IPS-15b (cell line): ENCODE results near the gene SV2B.

Source experiments
- H3K27me3 ChIP-seq: one replicate; pipeline ENCODE4 v1.6.1; 2013; ENCODE audit warnings: low read length; ENCODE audit not compliant: control insufficient read depth, insufficient read depth
- H3K36me3 ChIP-seq: one replicate; pipeline ENCODE4 v1.6.1; 2013; ENCODE audit warnings: low read length; ENCODE audit not compliant: control insufficient read depth, insufficient read depth
- H3K4me1 ChIP-seq: one replicate; pipeline ENCODE4 v1.6.1; 2013; ENCODE audit warnings: mild to moderate bottlenecking, low read length; ENCODE audit not compliant: control insufficient read depth, insufficient read depth
- H3K4me3 ChIP-seq: one replicate; pipeline ENCODE4 v1.5.1; 2013; ENCODE audit warnings: low read depth, low read length
- H3K9ac ChIP-seq: one replicate; pipeline ENCODE4 v1.6.1; 2013; ENCODE audit warnings: low read depth, mild to moderate bottlenecking, low read length
- H3K9me3 ChIP-seq: one replicate; pipeline ENCODE4 v1.6.1; 2013; ENCODE audit warnings: mild to moderate bottlenecking, low read length; ENCODE audit not compliant: control insufficient read depth, insufficient read depth

The SV2B gene

DNA sequence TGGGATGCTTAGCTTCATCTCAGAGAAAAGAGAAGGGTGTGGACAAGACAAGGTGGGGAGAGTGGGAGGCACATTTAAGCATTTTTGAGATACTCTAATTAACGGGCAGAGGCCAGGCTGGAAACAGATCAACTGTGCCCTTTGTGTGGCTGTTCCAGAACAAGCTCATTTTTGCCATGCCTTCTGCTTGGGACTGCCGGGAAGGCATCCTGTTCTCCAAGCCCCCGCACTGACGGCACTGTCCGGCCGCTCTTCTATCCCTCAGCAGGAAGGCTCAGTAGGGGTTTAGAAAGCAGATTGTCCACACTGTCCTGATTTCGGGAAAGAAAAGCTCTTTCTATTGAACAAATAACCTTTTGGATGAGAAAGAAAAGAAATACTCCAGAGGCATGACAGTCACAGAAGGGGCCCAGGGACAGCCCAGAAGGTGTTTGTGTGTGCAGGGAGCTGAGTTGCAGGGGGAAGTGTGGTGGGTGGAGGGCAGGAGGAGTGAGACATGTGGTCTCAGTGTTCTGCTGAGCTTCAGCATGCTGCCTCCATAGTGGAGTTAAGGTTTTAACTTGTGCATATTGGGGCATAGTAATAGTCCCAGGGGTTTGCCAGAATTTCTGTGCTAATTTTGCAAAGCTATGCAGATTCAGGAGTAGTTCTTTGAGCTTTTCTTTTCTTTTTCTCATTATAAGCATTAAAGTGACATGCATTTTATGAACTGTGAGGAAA, 27.3 kb downstream of the SV2B start:
- Histone ChIP-seq H3K9ac (no peak overlapping the region), H3K4me1 (peaks cover 5% of the 10 kb centered on the region), H3K27me3 (no peaks in the 10 kb centered on the region), H3K4me3 (no peak overlapping the region), H3K9me3 (no peaks in the 10 kb centered on the region), H3K36me3 (no peaks in the 10 kb centered on the region)

DNA sequence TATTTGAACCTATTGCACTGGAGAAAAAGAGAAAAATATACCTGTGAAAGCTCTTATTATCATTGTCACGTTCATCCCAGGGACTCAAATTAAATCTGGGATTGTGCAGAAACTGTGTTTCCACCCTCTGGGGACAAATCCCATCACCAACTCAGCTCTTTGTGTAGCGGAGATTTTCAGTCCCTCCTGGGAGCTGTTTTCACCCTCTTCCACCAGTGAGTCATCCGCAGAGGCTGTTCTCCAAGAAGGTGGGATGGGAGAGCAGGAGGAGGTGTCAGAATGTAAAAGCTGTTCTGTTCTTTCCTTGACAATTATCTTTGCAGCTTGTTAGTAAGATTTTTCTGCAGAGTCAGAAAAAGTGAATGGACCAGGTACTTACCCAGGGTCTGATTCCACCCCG, 28.0 kb downstream of the SV2B start:
- no peaks in the 10 kb centered on the region for H3K27me3 ChIP-seq
- peaks cover 5% of the 10 kb centered on the region for H3K4me1 ChIP-seq
- no peak overlapping the region for H3K4me3 ChIP-seq
- H3K9ac ChIP-seq: no peak overlapping the region
- H3K36me3 ChIP-seq: no peaks in the 10 kb centered on the region
- H3K9me3 ChIP-seq: no peaks in the 10 kb centered on the region

DNA sequence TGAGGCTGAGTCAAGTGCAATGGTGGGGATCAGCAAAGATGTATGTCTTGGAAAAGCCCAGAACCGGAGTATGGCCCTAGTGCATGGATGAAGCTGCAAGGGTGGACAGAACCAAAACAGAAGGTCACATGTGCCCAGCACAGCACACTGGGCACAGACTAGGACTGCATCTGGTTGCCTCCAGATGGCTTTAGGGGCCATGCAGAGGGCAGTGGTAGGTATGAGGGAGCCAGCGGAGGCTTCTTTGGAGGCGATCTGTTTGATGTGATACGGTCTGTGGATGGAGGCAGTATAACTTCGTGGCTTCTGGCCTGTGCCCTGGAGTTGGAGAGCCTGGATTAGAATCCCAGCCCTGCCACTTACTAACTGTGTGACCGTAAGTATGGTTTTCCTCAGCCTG, 29.4 kb downstream of the SV2B start:
- H3K36me3 ChIP-seq: no peaks in the 10 kb centered on the region
- H3K9me3 ChIP-seq: no peaks in the 10 kb centered on the region
- peaks cover 5% of the 10 kb centered on the region for H3K4me1 ChIP-seq
- no peaks in the 10 kb centered on the region for H3K27me3 ChIP-seq
- no peak overlapping the region for H3K9ac ChIP-seq
- no peak overlapping the region for H3K4me3 ChIP-seq

DNA sequence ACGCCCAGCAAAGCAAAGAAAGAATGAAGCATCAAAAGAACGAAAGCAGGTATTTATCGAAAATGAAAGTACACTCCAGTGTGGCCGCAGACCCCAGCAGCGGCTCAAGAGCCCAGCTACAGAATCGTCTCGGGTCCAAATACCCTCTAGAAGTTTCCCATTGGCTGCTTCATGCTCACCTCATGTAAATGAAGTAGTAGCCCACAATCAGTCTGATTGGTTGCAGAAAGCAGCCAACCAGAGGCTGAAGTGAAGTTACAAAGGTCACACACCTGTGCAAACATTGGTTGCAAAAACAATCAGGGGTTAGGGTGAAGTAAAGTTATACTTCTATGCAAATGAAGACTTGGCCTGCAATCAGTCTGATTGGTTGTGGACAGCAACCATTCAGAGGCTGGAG, 32.0 kb downstream of the SV2B start:
- Histone ChIP-seq H3K9me3 (no peaks in the 10 kb centered on the region), H3K9ac (no peak overlapping the region), H3K36me3 (no peaks in the 10 kb centered on the region), H3K4me1 (peaks cover 5% of the 10 kb centered on the region), H3K27me3 (no peaks in the 10 kb centered on the region), H3K4me3 (no peak overlapping the region)

DNA sequence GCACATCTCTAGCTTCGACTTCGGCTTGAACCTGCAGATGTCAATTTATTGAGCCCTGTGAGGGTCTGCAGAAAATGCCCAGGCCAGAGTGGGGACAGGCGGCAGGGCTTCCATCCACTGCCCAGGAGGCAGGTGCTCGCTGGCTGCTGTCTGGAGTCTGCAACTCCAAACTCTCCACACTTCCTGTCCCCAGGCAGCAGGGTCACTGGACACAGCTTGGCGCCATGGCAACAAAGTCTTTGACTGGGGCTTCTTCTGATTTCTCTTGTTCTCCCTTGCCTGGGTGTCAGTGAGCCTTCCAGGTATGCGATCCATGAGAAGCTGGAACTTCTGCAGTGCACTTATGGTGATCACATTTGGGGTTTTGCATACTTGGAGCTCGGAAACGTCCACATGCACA, 33.5 kb downstream of the SV2B start:
- no peaks in the 10 kb centered on the region for H3K4me1 ChIP-seq
- no peaks in the 10 kb centered on the region for H3K9me3 ChIP-seq
- H3K4me3 ChIP-seq: no peak overlapping the region
- H3K27me3 ChIP-seq: no peaks in the 10 kb centered on the region
- H3K36me3 ChIP-seq: no peaks in the 10 kb centered on the region
- no peak overlapping the region for H3K9ac ChIP-seq

DNA sequence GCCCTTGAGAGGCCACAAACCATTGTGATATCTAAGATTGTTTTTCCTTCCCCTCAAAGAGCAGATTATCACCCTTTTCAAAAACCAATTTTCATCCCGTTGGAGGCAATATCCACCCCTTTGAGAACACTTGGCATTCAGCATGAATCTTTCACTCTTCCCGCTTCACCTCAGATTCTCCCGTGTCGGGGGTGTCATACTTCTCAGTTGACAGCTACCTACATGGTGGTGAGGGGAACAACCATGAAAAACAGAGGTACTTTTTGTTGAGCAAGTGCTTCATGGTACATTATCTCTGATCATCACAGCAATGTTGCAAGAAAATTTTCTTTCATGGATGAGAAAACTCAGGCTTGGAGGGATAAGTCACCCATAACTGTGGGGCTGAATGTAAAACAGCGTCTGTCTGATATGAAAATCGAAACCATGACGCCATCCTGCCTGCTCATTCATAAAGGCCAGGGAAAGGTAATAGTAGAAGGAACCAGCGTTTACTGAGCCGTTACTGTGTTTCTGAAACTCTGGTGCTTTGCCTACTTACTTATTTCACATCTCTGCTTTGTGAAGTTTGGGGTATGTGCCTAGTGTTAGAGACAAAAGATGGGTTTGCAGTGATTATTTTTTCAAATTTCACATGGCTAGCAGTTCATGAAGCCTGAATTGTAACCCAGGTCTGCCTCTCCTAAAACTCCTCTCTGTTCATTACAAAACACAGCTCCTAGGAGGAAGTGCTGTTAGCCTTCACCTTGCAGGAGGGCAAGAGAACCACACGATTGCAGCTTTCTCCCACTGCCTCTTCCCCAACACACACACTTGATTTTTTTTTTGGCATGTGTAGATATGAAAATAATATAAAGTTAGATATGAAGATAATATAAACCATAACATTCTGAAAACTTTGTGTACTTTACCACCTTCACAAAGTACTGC, 35.4 kb downstream of the SV2B start:
- Histone ChIP-seq H3K36me3 (no peaks in the 10 kb centered on the region), H3K27me3 (no peaks in the 10 kb centered on the region), H3K9me3 (no peaks in the 10 kb centered on the region), H3K9ac (no peak overlapping the region), H3K4me1 (no peaks in the 10 kb centered on the region), H3K4me3 (no peak overlapping the region)

DNA sequence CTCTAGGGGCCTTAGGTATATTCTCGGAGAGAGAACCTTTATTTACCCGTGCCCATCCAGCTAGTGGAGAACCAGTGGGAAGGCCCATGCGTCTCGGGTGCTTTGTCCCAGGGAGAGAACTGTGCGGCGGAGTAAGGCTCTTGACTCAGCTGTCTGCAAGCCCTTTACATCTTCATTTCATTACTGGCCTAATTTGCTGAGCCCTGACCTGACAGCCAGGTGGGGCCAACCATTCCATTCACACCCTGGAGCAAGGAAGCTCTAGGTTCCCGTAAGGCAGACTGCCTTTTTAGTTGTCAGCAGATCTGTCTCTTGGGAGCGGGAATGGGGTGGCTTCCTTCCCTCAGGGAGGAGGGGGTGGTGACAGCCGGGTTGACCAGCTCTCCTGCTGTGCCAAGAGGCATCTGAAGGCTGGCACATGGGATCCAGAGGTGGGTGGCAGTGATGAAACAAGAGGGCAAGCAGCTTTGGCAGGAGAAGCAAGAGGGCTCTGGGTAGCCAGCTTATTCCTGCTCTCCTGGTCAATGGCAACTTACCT, 36.4 kb downstream of the SV2B start:
- no peak overlapping the region for H3K4me3 ChIP-seq
- no peak overlapping the region for H3K9ac ChIP-seq
- no peaks in the 10 kb centered on the region for H3K9me3 ChIP-seq
- H3K4me1 ChIP-seq: no peaks in the 10 kb centered on the region
- H3K27me3 ChIP-seq: no peaks in the 10 kb centered on the region
- no peaks in the 10 kb centered on the region for H3K36me3 ChIP-seq

DNA sequence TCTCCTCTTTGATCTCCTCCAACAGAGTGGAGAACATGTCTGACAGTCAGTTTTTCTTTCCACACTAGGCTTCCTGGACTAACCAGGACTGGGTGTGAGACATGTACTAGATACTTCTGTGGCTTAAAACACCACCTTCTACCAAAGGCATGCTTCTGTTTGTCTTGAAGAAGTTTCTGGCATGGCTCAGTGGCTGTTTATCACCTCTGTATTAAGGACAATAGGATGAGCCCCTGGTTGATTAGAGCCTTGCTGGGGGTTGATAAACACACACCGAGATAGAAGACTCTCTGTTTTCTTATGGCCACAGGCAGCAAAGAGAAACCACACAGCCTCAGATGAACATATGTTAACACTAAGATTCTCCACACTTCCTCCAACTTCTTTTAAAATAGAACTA, 40.5 kb downstream of the SV2B start:
- Histone ChIP-seq H3K36me3 (no peaks in the 10 kb centered on the region), H3K4me1 (peaks cover 2% of the 10 kb centered on the region), H3K27me3 (no peaks in the 10 kb centered on the region), H3K4me3 (no peak overlapping the region), H3K9me3 (no peaks in the 10 kb centered on the region), H3K9ac (no peak overlapping the region)

DNA sequence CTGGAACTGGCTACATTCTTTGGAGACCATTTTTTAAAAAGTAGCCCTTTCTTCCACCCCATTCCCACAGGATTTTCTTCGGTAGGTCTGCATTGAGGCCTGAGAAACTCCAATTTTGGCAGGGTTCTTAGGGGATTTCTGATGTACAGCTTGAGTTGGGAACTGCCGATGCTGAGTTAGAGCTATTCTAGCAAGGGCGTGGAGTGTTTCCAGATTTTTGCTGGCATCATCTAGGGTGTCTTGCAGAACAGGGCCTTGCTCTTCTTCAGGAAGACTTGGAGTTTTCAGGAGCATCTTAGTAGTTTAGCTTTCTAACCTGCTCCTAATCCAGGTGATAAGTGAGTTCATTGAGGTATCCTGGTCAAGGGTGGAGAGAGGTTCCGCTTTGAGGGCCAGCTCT, 41.0 kb downstream of the SV2B start:
- Histone ChIP-seq H3K9me3 (no peaks in the 10 kb centered on the region), H3K36me3 (no peaks in the 10 kb centered on the region), H3K27me3 (no peaks in the 10 kb centered on the region), H3K4me3 (no peak overlapping the region), H3K4me1 (peaks cover 2% of the 10 kb centered on the region), H3K9ac (no peak overlapping the region)

DNA sequence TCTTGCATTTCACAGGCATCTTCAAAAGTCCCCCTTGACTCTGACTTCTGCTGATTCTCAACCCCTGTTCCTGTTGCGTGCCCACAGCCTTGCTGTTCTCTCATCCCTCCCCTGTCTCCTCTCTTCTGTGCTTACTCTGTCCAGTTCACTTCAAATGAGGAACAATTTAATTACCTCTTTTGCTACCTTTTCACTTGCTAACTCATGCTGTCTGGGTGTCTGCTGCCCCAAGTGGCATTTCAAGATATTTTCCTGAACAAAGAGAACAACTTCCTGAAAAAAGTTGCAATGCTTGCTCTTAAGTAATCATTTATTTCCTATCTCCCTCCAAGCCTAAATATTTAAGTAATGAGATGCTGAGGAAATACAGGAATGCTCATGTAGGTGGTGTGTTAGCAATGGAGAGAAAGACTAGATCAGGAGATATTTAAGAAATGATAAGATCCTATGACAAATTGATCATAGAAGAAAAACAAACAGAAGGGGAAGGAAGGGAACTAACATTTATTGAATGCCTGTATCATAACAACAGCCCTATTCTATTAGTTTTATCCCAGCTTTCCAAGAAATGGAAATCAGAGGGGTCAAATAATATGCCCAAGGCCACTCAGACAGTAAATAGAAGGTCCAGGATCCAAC, 42.2 kb downstream of the SV2B start:
- Histone ChIP-seq H3K36me3 (no peaks in the 10 kb centered on the region), H3K9me3 (no peaks in the 10 kb centered on the region), H3K4me1 (peaks cover 2% of the 10 kb centered on the region), H3K27me3 (no peaks in the 10 kb centered on the region), H3K9ac (no peak overlapping the region), H3K4me3 (no peak overlapping the region)

DNA sequence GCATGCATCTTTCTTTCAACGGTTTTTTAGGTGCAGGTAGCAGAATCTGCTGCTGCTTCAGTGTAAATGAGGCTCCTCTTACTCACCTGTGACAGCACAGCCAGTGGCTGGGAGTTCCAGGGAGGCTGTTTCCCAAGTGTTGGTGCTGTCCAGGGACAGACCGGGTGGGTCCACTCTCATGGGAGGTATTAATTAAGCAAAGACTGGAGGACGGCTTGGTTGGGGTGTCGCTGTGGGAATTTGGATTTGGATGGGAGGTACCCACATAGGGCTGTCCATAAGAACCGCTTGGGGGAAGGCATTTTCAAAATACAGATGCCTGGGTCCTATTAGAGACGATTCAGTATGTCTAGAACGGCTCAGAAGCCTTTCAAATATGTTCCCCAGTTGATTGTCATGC, 42.9 kb downstream of the SV2B start:
- Histone ChIP-seq H3K27me3 (no peaks in the 10 kb centered on the region), H3K9me3 (no peaks in the 10 kb centered on the region), H3K4me3 (no peak overlapping the region), H3K4me1 (peaks cover 2% of the 10 kb centered on the region), H3K36me3 (no peaks in the 10 kb centered on the region), H3K9ac (no peak overlapping the region)
